Neural progenitor cell (in vitro differentiated cells): ENCODE results near the gene NTPCR. TPM values are rescaled to one million over a fixed set of nuclear protein-coding genes. Genes with fewer than 3 reads are reported as not detected.

Source experiments
- DNase-seq: peaks from one replicate; pipeline ENCODE4 v3.0.0-alpha.2; 2016; ENCODE audit warnings: low spot score
- H2AFZ ChIP-seq: fragments of 200-600 bp; sonication (generic); replicated peaks from 2 replicates; pipeline ENCODE4 v1.6.1; 2016; ENCODE audit warnings: antibody characterized with exemption
- H3F3A ChIP-seq: fragments of 200-600 bp; sonication (generic); 2 replicates; pipeline ENCODE4 v1.6.1; 2016; ENCODE audit warnings: antibody characterized with exemption, low read depth
- H3K27ac ChIP-seq: fragments of 200-600 bp; sonication (generic); 2 replicates; pipeline ENCODE4 v1.5.1; 2016; ENCODE audit warnings: mild to moderate bottlenecking
- H3K27me3 ChIP-seq: fragments of 200-600 bp; sonication (generic); 2 replicates; pipeline ENCODE4 v1.6.1; 2016; ENCODE audit warnings: mild to moderate bottlenecking, moderate library complexity
- H3K36me3 ChIP-seq: fragments of 200-600 bp; sonication (generic); 2 replicates; pipeline ENCODE4 v1.5.1; 2016
- H3K4me1 ChIP-seq: fragments of 200-600 bp; sonication (generic); 2 replicates; pipeline ENCODE4 v1.6.1; 2016; ENCODE audit warnings: mixed run types
- H3K4me2 ChIP-seq: fragments of 200-600 bp; sonication (generic); 2 replicates; pipeline ENCODE4 v1.6.1; 2016
- H3K4me3 ChIP-seq: fragments of 200-600 bp; sonication (generic); 2 replicates; pipeline ENCODE4 v1.5.1; 2016
- H3K79me2 ChIP-seq: fragments of 200-600 bp; sonication (generic); 2 replicates; pipeline ENCODE4 v1.6.1; 2016; ENCODE audit warnings: low read depth
- H3K9ac ChIP-seq: fragments of 200-600 bp; sonication (generic); 2 replicates; pipeline ENCODE4 v1.6.1; 2016
- H3K9me3 ChIP-seq: fragments of 200-600 bp; sonication (generic); 2 replicates; pipeline ENCODE4 v1.5.1; 2016; ENCODE audit warnings: low read depth
- H4K20me1 ChIP-seq: fragments of 200-600 bp; sonication (generic); 2 replicates; pipeline ENCODE4 v1.6.1; 2016; ENCODE audit warnings: low read depth
- H3K27ac Mint-ChIP-seq: 3 replicates; pipeline ENCODE4 v1.8.0; 2021; ENCODE audit warnings: mixed read lengths
- H3K27me3 Mint-ChIP-seq: 2 replicates; pipeline ENCODE4 v1.8.0; 2022; ENCODE audit warnings: low read depth, mild to moderate bottlenecking, inconsistent platforms, moderate library complexity, mixed read lengths; ENCODE audit not compliant: insufficient read depth
- H3K36me3 Mint-ChIP-seq: 3 replicates; pipeline ENCODE4 v1.8.0; 2021; ENCODE audit warnings: mixed read lengths
- H3K4me1 Mint-ChIP-seq: 3 replicates; pipeline ENCODE4 v1.8.0; 2021; ENCODE audit warnings: mixed read lengths
- H3K4me3 Mint-ChIP-seq: 3 replicates; pipeline ENCODE4 v1.8.0; 2021; ENCODE audit warnings: mild to moderate bottlenecking, moderate library complexity, mixed read lengths
- H3K9me3 Mint-ChIP-seq: 3 replicates; pipeline ENCODE4 v1.8.0; 2020; ENCODE audit warnings: mixed read lengths
- EZH2 ChIP-seq: fragments of 200-600 bp; sonication (generic); IDR thresholded peaks from 2 replicates; pipeline ENCODE4 v1.6.1; 2017; ENCODE audit warnings: antibody characterized with exemption, mild to moderate bottlenecking, moderate library complexity
- EZH2phosphoT487 ChIP-seq: fragments of 200-600 bp; sonication (generic); IDR thresholded peaks from 2 replicates; pipeline ENCODE4 v1.6.1; 2017; ENCODE audit warnings: antibody characterized with exemption
- total RNA-seq: library from RNA; depleted of rRNA; stranded (reverse); fragments of >200 nt; gene quantifications from 2 replicates; pipeline ENCODE4 v1.2.3, GENCODE V29; 2015; ENCODE audit warnings: low replicate concordance
- TF ChIP-seq, protein P1 (sequence below): fragments of 200-600 bp; sonication (generic); IDR thresholded peaks from 2 replicates; pipeline ENCODE4 v1.5.1; 2017; ENCODE audit warnings: antibody characterized with exemption, mild to moderate bottlenecking

NTPCR gene
- total RNA-seq, 1 donor from 2014 or later: 65.7 TPM

DNA sequence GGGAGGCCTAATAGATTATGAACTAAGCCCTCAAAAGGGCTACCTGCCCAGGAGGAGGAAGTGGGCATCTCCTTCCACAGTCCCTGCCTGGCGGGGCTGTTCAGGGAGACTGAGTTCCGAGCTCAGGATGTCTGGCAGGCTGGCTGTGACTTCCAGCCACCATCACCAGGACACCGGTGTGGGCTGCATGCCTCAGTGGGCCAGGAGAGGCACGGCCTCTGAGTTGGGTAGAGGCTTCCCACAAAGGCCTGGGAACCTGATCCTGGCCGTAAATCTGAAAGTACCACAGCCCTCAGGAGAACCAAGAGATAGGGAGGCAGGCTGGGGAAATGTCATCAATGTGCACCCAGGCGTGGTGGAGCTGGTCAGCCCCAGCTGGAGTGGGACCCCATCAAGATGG, 29.1 kb downstream of the NTPCR start:
- Histone ChIP-seq H3K4me1 (no peaks in the 10 kb centered on the region), H3K9ac (no peak overlapping the region), H3K4me2 (no peak overlapping the region), H3K36me3 (no peaks in the 10 kb centered on the region), H3K4me3 (no peak overlapping the region), H2AFZ (no peak overlapping the region), H3F3A (no peaks in the 10 kb centered on the region), H4K20me1 (no peaks in the 10 kb centered on the region), H3K27me3 (no peaks in the 10 kb centered on the region), H3K9me3 (no peaks in the 10 kb centered on the region), H3K27ac (no peak overlapping the region), H3K79me2 (no peaks in the 10 kb centered on the region)
- DNase-seq: no peak
- peaks cover 28% of the 10 kb centered on the region for H3K36me3 Mint-ChIP-seq
- H3K4me1 Mint-ChIP-seq: peaks cover 20% of the 10 kb centered on the region
- H3K4me3 Mint-ChIP-seq: no peak overlapping the region
- H3K9me3 Mint-ChIP-seq: no peaks in the 10 kb centered on the region
- H3K27me3 Mint-ChIP-seq: peaks cover 2% of the 10 kb centered on the region
- no peak overlapping the region for H3K27ac Mint-ChIP-seq
- TF ChIP-seq EZH2 (no peak), EZH2phosphoT487 (no peak)
- TF ChIP-seq, protein P1, sequence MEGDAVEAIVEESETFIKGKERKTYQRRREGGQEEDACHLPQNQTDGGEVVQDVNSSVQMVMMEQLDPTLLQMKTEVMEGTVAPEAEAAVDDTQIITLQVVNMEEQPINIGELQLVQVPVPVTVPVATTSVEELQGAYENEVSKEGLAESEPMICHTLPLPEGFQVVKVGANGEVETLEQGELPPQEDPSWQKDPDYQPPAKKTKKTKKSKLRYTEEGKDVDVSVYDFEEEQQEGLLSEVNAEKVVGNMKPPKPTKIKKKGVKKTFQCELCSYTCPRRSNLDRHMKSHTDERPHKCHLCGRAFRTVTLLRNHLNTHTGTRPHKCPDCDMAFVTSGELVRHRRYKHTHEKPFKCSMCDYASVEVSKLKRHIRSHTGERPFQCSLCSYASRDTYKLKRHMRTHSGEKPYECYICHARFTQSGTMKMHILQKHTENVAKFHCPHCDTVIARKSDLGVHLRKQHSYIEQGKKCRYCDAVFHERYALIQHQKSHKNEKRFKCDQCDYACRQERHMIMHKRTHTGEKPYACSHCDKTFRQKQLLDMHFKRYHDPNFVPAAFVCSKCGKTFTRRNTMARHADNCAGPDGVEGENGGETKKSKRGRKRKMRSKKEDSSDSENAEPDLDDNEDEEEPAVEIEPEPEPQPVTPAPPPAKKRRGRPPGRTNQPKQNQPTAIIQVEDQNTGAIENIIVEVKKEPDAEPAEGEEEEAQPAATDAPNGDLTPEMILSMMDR: no peak

DNA sequence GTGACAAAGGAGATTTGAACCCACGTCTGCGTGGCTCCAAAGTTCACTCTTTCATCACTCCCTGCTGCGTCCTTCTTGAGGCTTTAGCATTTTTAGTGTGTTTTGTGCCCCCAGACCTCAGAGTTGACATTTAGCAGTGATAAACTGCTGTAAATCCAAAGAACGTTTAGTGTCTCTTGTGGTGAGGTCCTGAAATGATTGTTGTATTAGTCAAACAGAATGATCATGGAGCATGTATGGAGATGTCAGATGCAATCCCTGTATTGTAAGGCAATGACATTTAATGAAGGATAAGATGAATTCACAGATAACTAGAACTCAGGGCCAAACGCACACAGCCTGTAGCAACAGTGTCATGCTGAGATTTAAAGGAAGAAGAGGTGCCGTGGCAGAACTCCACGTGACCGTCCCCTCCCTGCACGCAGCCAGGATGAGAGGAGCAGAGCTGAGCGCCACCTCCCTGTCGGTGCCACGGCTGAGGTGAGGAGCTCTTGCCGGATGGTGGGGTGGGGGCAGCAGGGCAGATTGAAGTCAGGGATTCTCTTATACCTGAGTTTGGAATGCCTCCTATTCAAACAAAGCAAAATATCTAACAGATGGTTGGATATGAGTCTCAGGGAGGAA, 30.1 kb downstream of the NTPCR start:
- Histone ChIP-seq H3K4me1 (no peaks in the 10 kb centered on the region), H3K27ac (no peak overlapping the region), H3K27me3 (no peaks in the 10 kb centered on the region), H3K4me2 (no peak overlapping the region), H4K20me1 (no peaks in the 10 kb centered on the region), H3K36me3 (no peaks in the 10 kb centered on the region), H3F3A (no peaks in the 10 kb centered on the region), H3K4me3 (no peak overlapping the region), H3K79me2 (no peaks in the 10 kb centered on the region), H3K9ac (no peak overlapping the region), H2AFZ (no peak overlapping the region), H3K9me3 (no peaks in the 10 kb centered on the region)
- H3K4me1 Mint-ChIP-seq: peaks cover 16% of the 10 kb centered on the region
- peaks cover 25% of the 10 kb centered on the region for H3K36me3 Mint-ChIP-seq
- H3K4me3 Mint-ChIP-seq: no peak overlapping the region
- no peaks in the 10 kb centered on the region for H3K9me3 Mint-ChIP-seq
- no peak overlapping the region for H3K27ac Mint-ChIP-seq
- DNase-seq: no peak
- TF ChIP-seq, protein P1: no peak
- TF ChIP-seq EZH2: no peak
- no peak for TF ChIP-seq EZH2phosphoT487
- H3K27me3 Mint-ChIP-seq: no peaks in the 10 kb centered on the region

DNA sequence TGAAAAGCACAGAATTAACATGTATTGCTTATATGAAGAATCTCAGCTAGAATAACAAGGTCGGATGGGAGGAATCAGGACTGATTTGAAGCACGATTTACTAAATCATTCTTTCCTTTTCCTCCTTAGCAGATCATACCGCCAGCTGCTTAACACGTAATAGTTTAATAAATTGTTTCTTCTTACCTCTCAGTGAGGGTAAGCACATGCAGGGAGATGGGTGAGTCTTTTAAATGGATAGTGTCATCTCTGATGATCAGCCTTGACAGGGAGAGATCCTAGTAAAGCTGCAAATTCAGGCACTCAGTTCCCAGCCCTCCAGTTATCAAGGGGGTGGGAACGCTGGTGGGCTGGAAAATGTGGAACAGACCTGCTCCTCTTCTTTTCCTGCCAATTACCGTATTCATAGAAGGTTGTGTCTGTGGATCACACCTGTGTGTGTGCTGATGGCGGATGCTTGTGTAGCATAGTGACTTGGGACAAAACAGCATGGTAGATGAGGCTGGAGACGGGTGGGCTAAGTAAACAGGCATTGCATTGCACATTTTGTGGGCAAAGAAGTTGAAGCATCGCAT, 30.7 kb downstream of the NTPCR start:
- no peak overlapping the region for H3K4me3 ChIP-seq
- Mint-ChIP-seq H3K9me3 (no peaks in the 10 kb centered on the region), H3K36me3 (peaks cover 21% of the 10 kb centered on the region), H3K27ac (no peak overlapping the region), H3K4me3 (no peak overlapping the region), H3K4me1 (peaks cover 13% of the 10 kb centered on the region), H3K27me3 (peaks cover under 1% of the 10 kb centered on the region)
- H3K9ac ChIP-seq: no peak overlapping the region
- H3K27ac ChIP-seq: no peak overlapping the region
- H4K20me1 ChIP-seq: no peaks in the 10 kb centered on the region
- H3K79me2 ChIP-seq: no peaks in the 10 kb centered on the region
- no peaks in the 10 kb centered on the region for H3K9me3 ChIP-seq
- H3K36me3 ChIP-seq: no peaks in the 10 kb centered on the region
- no peak overlapping the region for H2AFZ ChIP-seq
- no peaks in the 10 kb centered on the region for H3F3A ChIP-seq
- H3K27me3 ChIP-seq: no peaks in the 10 kb centered on the region
- no peak for DNase-seq
- TF ChIP-seq EZH2phosphoT487: no peak
- no peaks in the 10 kb centered on the region for H3K4me1 ChIP-seq
- H3K4me2 ChIP-seq: no peak overlapping the region

DNA sequence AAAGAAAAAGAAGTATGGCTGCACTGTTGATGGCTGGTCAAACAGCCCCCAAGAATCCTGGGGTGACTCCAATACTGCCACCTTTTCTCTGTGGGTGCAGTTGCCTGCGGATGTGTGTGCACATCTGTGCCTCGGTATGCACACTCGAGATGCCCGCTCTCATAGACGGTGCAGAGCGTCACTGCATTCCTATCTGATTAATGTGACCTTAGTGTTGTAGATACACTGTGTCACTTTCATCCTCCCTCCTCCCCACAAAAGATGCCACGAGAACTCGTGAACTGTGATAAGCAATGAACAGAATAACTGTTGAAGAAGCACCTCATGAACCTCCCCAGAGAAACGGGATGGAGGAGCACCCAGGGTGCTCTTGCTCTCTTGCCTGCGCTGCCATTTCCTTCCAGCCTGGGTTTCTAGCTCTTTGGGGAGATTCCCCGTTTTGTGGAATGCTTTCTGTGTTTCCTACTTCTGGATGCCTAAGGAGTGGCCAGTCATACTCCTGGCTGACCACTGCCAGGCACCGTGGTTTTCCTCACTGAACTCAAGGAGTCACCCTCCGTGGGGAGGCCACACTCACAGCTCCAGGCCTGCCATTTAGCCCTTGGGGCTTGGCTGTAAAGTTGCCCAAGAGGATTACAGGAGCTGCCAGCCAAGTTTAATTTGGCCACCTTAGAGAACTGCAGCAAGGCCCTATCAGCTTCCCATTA, 32.0 kb downstream of the NTPCR start:
- no peak overlapping the region for H2AFZ ChIP-seq
- no peaks in the 10 kb centered on the region for H3K4me1 ChIP-seq
- H3K27me3 ChIP-seq: no peaks in the 10 kb centered on the region
- H3F3A ChIP-seq: no peaks in the 10 kb centered on the region
- no peak overlapping the region for H3K9ac ChIP-seq
- H3K79me2 ChIP-seq: no peaks in the 10 kb centered on the region
- Mint-ChIP-seq H3K4me3 (no peak overlapping the region), H3K27me3 (peaks cover 2% of the 10 kb centered on the region), H3K9me3 (no peaks in the 10 kb centered on the region), H3K36me3 (peaks cover 12% of the 10 kb centered on the region), H3K27ac (peak overlapping the region; percentile 40), H3K4me1 (peaks cover 13% of the 10 kb centered on the region)
- H3K4me2 ChIP-seq: no peak overlapping the region
- TF ChIP-seq EZH2phosphoT487: no peak
- TF ChIP-seq, protein P1: no peak
- no peak for TF ChIP-seq EZH2
- H3K27ac ChIP-seq: no peak overlapping the region
- no peak for DNase-seq
- H3K4me3 ChIP-seq: no peak overlapping the region
- no peaks in the 10 kb centered on the region for H3K36me3 ChIP-seq
- H3K9me3 ChIP-seq: no peaks in the 10 kb centered on the region
- no peaks in the 10 kb centered on the region for H4K20me1 ChIP-seq
